Measurements from ENCODE around the gene SLC1A5. TPM values are rescaled to one million over a fixed set of nuclear protein-coding genes. Genes with fewer than 3 reads are reported as not detected.

Gene SLC1A5
- total and polyA plus RNA-seq, 2 donors (not counting 3 experiments of a cell fraction or from before 2014, with no cell fraction given), result 114 TPM

DNA sequence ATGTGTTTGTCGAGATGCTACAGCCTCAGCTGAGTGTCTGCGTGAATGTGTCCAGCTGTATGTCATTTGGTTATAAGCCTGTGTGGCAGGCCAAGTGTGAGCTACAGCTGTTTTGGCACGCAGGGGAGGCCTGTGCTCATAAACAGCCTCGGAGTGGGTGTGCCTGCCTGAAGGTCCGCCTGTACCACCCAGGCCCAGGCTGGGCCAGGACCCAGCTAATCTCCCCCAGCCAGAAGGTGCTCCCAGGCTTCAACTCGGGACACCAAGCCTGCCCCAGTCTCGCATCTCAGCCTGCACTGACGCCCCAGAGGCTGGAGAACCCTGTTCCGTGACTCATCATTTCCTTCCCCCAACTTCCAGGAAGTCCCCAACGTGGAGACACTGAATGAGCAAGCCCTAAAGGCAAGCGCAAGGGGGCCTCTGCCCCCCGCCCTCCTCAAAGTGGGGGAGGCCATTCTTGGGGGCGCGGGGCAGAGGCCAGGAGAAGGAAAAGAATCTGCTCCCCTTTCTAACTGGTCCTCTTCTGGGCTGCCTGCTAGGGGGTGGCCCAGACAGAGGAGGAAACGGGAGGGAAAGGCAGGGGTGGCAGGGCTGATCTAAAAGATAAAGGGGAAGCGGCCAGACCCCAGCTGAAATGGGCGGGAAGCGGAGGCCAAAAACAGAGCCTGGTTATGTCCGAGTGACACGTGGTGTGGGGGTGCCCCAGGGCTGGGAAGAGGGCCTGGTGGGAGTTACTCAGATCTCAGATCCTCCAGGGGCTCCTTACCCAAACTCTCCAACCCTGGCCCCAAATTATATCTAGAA lies 2.0 kb downstream of the SLC1A5 start:
- POLR2A ChIA-PET, result interaction anchor here (0.6 to 2.5 kb wide), 3 partner anchors 28 to 81 kb away, joined by 3 to 24 read pairs (median 5); no protein-coding TSS in a partner anchor
- DNase-seq (ENCODE audit: low read depth, low spot score), result peak; percentile 77
- Histone ChIP-seq H3K9me3 (replicated peaks; ENCODE audit: control insufficient read depth, insufficient read depth, low read length) (no peaks in the 10 kb centered on the region), H4K20me1 (replicated peaks; ENCODE audit: control insufficient read depth, extremely low read depth, insufficient read depth, low read length) (peaks cover 4% of the 10 kb centered on the region), H3K4me1 (ENCODE audit: control insufficient read depth, extremely low read depth, insufficient read depth, low read length) (peaks cover 34% of the 10 kb centered on the region), H3K9me1 (replicated peaks; ENCODE audit: control insufficient read depth, extremely low read depth, insufficient read depth, low read length) (no peaks in the 10 kb centered on the region), H3K27me3 (ENCODE audit: control insufficient read depth in 2 of 2, insufficient read depth in 2 of 2, low read length in 2 of 2) (no peaks in the 10 kb centered on the region), H2AFZ (ENCODE audit: low read depth, low read length) (peak overlapping the region; percentile 2), H3K4me3 (replicated peaks in 1 of 3; ENCODE audit: insufficient read depth in 1 of 3, low read depth in 1 of 3, low read length in 3 of 3) (peak overlapping the region; percentile 60 to 99 (median 89)), H3K9ac (replicated peaks; ENCODE audit: extremely low read depth, insufficient read depth, low read length) (peak overlapping the region; percentile 94), H3K36me3 (ENCODE audit: control insufficient read depth in 2 of 2, extremely low read depth in 1 of 2, insufficient read depth in 2 of 2, low read length in 2 of 2) (peaks cover 10 to 14% of the 10 kb centered on the region in 2 experiments), H3K4me2 (ENCODE audit: insufficient read depth, low read length) (peak overlapping the region; percentile 69), H3K79me2 (ENCODE audit: control insufficient read depth, insufficient read depth, low read length) (peaks cover 63% of the 10 kb centered on the region), H3K27ac (ENCODE audit: insufficient read depth, low read depth, low read length) (peak overlapping the region; percentile 98)
- peak; percentile 74 for TF ChIP-seq POLR2AphosphoS5 (IDR thresholded peaks at IDR 0.05; ENCODE audit: insufficient read depth, low read depth, low read length)
- TF ChIP-seq FOS (IDR thresholded peaks at IDR 0.05; ENCODE audit: borderline replicate concordance, insufficient read depth, low read length), result peak; percentile 87
- peak; percentile 85 for TF ChIP-seq GATA2 (IDR thresholded peaks at IDR 0.05; ENCODE audit: insufficient read depth, insufficient read length, low read depth, low read length)
- no peak for TF ChIP-seq POLR2A (IDR thresholded peaks at IDR 0.05; ENCODE audit: low read depth, low read length)
- TF ChIP-seq JUN (IDR thresholded peaks at IDR 0.05; ENCODE audit: borderline replicate concordance, insufficient read depth, insufficient read length, low read depth), result peak; percentile 84
- no peak for TF ChIP-seq MYC (IDR thresholded peaks at IDR 0.05; ENCODE audit: low read depth, low read length)
- TF ChIP-seq, protein P1, sequence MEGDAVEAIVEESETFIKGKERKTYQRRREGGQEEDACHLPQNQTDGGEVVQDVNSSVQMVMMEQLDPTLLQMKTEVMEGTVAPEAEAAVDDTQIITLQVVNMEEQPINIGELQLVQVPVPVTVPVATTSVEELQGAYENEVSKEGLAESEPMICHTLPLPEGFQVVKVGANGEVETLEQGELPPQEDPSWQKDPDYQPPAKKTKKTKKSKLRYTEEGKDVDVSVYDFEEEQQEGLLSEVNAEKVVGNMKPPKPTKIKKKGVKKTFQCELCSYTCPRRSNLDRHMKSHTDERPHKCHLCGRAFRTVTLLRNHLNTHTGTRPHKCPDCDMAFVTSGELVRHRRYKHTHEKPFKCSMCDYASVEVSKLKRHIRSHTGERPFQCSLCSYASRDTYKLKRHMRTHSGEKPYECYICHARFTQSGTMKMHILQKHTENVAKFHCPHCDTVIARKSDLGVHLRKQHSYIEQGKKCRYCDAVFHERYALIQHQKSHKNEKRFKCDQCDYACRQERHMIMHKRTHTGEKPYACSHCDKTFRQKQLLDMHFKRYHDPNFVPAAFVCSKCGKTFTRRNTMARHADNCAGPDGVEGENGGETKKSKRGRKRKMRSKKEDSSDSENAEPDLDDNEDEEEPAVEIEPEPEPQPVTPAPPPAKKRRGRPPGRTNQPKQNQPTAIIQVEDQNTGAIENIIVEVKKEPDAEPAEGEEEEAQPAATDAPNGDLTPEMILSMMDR (IDR thresholded peaks at IDR 0.05; ENCODE audit: extremely low read depth in 1 of 2, insufficient read depth in 1 of 2, low read depth in 1 of 2, low read length in 2 of 2), result no peak
- peak; percentile 12 for TF ChIP-seq MAX (IDR thresholded peaks at IDR 0.05; ENCODE audit: insufficient read depth, insufficient read length)
- TF ChIP-seq EZH2 (IDR thresholded peaks at IDR 0.05; ENCODE audit: borderline replicate concordance, low read depth, low read length, severe bottlenecking), result no peak
- dilution Hi-C loops (cut with MboI; ENCODE audit: extremely low pct_ligation_motif_present, low sequenced_read_pairs), result no loop called here
- TSS peak; percentile 75 for BruUV-seq (replicated peaks)
- peak; percentile 92 for FAIRE-seq
- CTCF ChIA-PET, result interaction anchor here (0.7 to 6.7 kb wide), 4 partner anchors 16 to 54 kb away, joined by 5 to 63 read pairs (median 14); no protein-coding TSS in a partner anchor
- intact Hi-C loops (cut with micrococcal nuclease), result loop anchor here (1.0 to 5.0 kb wide), 4 partner anchors 31 to 471 kb away; partner anchors contain the start of gene CCDC9

All from endothelial cell of umbilical vein (primary cell).